Ascending aorta (tissue), 2 donors: ENCODE data around the gene PROB1. TPM values are rescaled to one million over a fixed set of nuclear protein-coding genes. Genes with fewer than 3 reads are reported as not detected.
A peak's percentile ranks its signal among the peaks of the same experiment; 100 is the strongest.

Experiments used
- DNase-seq, 2 donors: peaks; one replicate each; pipeline ENCODE4 v3.0.0-alpha.2; 2019; ENCODE audit warnings: low spot score in 2 of 2
- H3K27ac ChIP-seq, 2 donors: fragments of 200-600 bp; sonication (generic); one replicate each; pipeline ENCODE4 v1.5.1; 2016 to 2017; ENCODE audit warnings: mild to moderate bottlenecking in 1 of 2
- H3K27me3 ChIP-seq: fragments of 200-600 bp; sonication (generic); one replicate; pipeline ENCODE4 v1.5.1; 2017
- H3K36me3 ChIP-seq, 2 donors: fragments of 200-600 bp; sonication (generic); one replicate each; pipeline ENCODE4 v1.5.1; 2016
- H3K4me1 ChIP-seq, 2 donors: fragments of 200-600 bp; sonication (generic); one replicate each; pipeline ENCODE4 v1.5.1; 2016 to 2017; ENCODE audit warnings: mild to moderate bottlenecking in 1 of 2
- H3K4me3 ChIP-seq, 2 donors: fragments of 200-600 bp; sonication (generic); one replicate each; pipeline ENCODE4 v1.5.1; 2016 to 2017; ENCODE audit warnings: mild to moderate bottlenecking in 1 of 2
- H3K9me3 ChIP-seq, 2 donors: fragments of 200-600 bp; sonication (generic); one replicate each; pipeline ENCODE4 v1.5.1; 2016
- intact Hi-C: fragments of 100-400 bp; cut with DNase I; formaldehyde crosslinking; loops from one replicate; pipeline ENCODE4 v1.15.1; 2023
- total RNA-seq: library from RNA; depleted of rRNA; stranded (reverse); fragments of >200 nt; gene quantifications from one replicate; pipeline ENCODE4 v1.1.0, GENCODE V29; 2016
- TF ChIP-seq, protein P1 (sequence below), 3 experiments: fragments of 200-600 bp in 2 of 3; fragments of 450-650 bp in 1 of 3; sonication (generic) in 2 of 3; IDR thresholded peaks; one replicate each; pipeline ENCODE4 v1.5.1; 2016 to 2019; ENCODE audit warnings: antibody characterized with exemption in 3 of 3, mild to moderate bottlenecking in 1 of 3, moderate library complexity in 1 of 3

The PROB1 gene
- total RNA-seq, 1 donor from 2014 or later = 4.3 TPM

DNA sequence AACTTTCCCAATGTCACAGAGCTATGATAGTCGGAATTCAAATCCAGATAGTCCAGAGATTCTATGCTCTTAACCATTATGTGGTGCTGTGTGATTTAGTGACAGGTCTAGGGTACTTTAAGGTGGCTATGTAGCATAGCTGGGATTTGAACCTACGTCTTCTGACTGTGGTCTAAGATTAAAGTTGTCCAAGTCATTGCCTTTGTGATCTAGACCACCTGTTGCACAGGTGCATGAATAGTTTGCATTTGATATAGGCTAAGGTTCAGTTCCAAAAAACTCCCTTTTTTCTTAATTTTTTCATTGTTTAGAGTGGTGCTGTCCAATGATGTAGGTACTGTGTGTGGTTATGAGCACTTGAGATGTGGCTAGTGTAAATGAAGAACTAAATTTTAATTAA lies 50.7 kb downstream of the PROB1 start:
- DNase-seq = no peak
- H3K27ac ChIP-seq = no peak overlapping the region
- peaks cover 7 to 19% of the 10 kb centered on the region in 2 donors for H3K4me1 ChIP-seq
- H3K27me3 ChIP-seq = no peaks in the 10 kb centered on the region
- TF ChIP-seq, protein P1, sequence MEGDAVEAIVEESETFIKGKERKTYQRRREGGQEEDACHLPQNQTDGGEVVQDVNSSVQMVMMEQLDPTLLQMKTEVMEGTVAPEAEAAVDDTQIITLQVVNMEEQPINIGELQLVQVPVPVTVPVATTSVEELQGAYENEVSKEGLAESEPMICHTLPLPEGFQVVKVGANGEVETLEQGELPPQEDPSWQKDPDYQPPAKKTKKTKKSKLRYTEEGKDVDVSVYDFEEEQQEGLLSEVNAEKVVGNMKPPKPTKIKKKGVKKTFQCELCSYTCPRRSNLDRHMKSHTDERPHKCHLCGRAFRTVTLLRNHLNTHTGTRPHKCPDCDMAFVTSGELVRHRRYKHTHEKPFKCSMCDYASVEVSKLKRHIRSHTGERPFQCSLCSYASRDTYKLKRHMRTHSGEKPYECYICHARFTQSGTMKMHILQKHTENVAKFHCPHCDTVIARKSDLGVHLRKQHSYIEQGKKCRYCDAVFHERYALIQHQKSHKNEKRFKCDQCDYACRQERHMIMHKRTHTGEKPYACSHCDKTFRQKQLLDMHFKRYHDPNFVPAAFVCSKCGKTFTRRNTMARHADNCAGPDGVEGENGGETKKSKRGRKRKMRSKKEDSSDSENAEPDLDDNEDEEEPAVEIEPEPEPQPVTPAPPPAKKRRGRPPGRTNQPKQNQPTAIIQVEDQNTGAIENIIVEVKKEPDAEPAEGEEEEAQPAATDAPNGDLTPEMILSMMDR (IDR thresholded peaks at IDR 0.05) = no peak
- H3K4me3 ChIP-seq = no peak overlapping the region
- intact Hi-C loops = loop anchor here (5.0 kb wide), 2 partner anchors 58 to 72 kb away; partner anchors contain the start of gene SPATA24
- H3K36me3 ChIP-seq = peaks cover 0 to 3% of the 10 kb centered on the region in 2 donors
- no peaks in the 10 kb centered on the region for H3K9me3 ChIP-seq

DNA sequence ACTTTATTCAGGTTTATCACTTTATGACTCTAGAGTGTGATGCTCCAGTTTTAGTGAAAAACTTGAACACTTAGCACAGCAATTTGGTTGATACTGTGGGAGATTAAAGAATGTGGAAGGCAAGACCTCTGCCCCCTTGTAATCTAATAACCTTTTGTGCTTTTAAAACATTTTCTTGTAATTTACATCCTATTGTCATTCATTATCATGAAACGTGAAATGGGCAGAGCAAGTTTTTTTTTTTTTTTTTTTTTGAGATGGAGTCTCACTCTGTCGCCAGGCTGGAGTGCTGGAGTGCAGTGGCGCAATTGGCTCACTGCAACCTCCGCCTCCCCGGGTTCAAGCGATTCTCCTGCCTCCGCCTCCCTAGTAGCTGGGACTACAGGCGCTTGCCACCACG lies 51.4 kb downstream of the PROB1 start:
- no peak for DNase-seq
- intact Hi-C loops = loop anchor here (2.0 to 5.0 kb wide), 3 partner anchors 59 to 769 kb away; partner anchors contain the start of genes HSPA9 and SPATA24
- TF ChIP-seq, protein P1 (IDR thresholded peaks at IDR 0.05) = no peak
- peaks cover 0 to 3% of the 10 kb centered on the region in 2 donors for H3K36me3 ChIP-seq
- no peaks in the 10 kb centered on the region for H3K27me3 ChIP-seq
- H3K27ac ChIP-seq = peak overlapping the region in 1 of 2 donors; percentile 99
- no peaks in the 10 kb centered on the region for H3K9me3 ChIP-seq
- H3K4me1 ChIP-seq = peaks cover 5 to 19% of the 10 kb centered on the region in 2 donors
- peak overlapping the region; percentile 71 to 97 for H3K4me3 ChIP-seq

DNA sequence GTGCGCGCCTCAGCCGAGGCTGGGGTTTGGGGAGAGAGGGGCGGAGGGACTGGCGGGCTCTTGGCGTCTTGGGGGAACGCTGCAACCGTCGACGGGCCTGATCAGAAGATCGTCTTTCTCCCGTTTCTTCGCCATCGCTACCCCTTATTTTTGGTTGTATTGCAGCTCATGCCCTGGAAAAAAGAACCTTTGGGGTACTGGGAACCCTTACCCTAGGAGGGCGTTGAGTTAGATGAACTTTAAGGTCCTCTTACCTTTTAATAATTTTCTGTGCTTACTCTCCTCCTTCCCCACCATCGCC lies 52.5 kb downstream of the PROB1 start:
- DNase-seq = no peak
- TF ChIP-seq, protein P1 (IDR thresholded peaks at IDR 0.05) = no peak
- H3K4me1 ChIP-seq = peaks cover 5 to 19% of the 10 kb centered on the region in 2 donors
- peak overlapping the region; percentile 90 to 99 for H3K27ac ChIP-seq
- no peaks in the 10 kb centered on the region for H3K9me3 ChIP-seq
- peak overlapping the region; percentile 71 to 97 for H3K4me3 ChIP-seq
- intact Hi-C loops = loop anchor here (2.0 to 5.0 kb wide), 3 partner anchors 60 to 768 kb away; partner anchors contain the start of genes HSPA9 and SPATA24
- no peaks in the 10 kb centered on the region for H3K27me3 ChIP-seq
- peaks cover 0 to 1% of the 10 kb centered on the region in 2 donors for H3K36me3 ChIP-seq

DNA sequence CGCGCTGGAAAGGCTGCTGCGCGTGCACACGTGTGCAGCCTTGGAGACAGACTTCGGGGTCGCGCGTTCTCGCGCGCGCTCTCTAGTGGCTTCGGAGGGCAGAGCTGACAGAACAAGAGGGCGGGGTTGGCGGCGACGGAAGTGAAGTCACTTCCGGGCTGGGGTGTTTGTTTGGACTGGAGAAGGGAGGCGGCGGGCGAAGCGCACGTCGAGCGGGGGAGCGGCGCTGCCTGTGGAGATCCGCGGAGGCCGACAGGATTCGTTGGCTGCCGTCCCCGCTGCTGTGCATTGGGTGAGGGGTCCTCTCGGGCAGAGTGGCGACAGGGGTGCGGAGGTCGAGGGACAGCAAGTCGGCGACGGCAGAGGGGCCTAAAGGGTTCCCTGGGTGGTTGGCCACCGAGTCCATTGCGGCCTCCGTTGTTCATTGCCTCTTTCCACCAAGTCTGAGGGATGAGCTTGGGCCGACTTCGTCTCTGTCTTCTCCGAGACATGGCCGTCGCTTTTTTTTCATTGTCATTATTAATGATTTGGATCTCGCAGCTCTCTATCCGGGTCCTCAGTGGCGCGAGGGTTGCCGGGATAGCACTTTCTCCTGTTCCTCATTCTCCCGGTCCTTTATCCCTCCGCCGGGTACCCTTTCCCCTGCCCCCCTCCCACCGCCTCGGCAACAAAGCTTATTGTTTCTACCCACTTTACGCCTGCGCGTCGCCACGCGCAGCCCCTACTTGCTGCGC lies 53.0 kb downstream of the PROB1 start, which contains the start of gene PAIP2:
PAIP2 (plus strand) TSS at position 166 of the 734 bp plus-strand sequence. CDS start 21,931 bp downstream, outside the sequence.
- H3K27me3 ChIP-seq = no peaks in the 10 kb centered on the region
- peak within 1 kb of the TSS; percentile 71 to 97 for H3K4me3 ChIP-seq
- H3K9me3 ChIP-seq = no peaks in the 10 kb centered on the region
- TF ChIP-seq, protein P1 (IDR thresholded peaks at IDR 0.05) = peak; percentile 78 to 85 (median 84)
- peak within 1 kb of the TSS; percentile 90 to 99 for H3K27ac ChIP-seq
- DNase-seq = peak; percentile 88 to 99
- peaks cover 5 to 19% of the 10 kb centered on the region in 2 donors for H3K4me1 ChIP-seq
- intact Hi-C loops = loop anchor here (1.0 to 5.0 kb wide), 4 partner anchors 48 to 767 kb away; partner anchors contain the start of genes HSPA9 and SPATA24
- no peaks in the 10 kb centered on the region for H3K36me3 ChIP-seq

DNA sequence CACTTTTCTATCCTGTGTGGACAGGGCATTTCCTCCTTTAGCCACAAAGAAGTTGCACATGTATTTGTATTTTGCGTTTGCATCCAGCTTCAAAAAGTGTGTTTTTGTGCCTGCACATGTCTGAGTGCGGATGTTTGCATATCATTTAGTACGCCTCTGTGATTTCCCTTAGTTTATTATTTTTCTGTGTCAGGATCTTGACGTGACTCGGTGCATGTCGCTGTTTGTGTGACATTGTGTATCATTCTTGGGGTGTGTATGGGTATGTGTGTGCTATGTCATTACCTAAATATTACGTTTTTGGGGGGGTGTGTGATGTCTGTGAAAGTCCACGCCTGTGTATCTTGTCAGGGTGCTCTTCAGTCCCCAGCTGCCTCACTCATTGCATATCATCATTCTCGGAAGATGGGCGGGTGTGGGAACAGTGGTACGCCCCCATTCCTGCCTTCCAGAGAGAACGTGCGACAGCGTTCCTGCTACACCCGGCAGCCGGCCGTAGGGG lies 53.7 kb downstream of the PROB1 start:
- TF ChIP-seq, protein P1 (IDR thresholded peaks at IDR 0.05) = no peak
- Histone ChIP-seq H3K27me3 (no peaks in the 10 kb centered on the region), H3K36me3 (no peaks in the 10 kb centered on the region), H3K9me3 (no peaks in the 10 kb centered on the region), H3K4me3 (peak overlapping the region; percentile 71 to 97), H3K4me1 (peaks cover 5 to 19% of the 10 kb centered on the region in 2 donors), H3K27ac (no peak overlapping the region)
- intact Hi-C loops = loop anchor here (1.0 to 5.0 kb wide), 3 partner anchors 47 to 69 kb away; partner anchors contain the start of gene SPATA24
- no peak for DNase-seq

Other genes with a start within 250 kb of the PROB1 start
- gene SIL1, start 196.7 kb downstream of the PROB1 start, total RNA-seq = 53.4 TPM
- gene MATR3, start 101.4 kb downstream of the PROB1 start, total RNA-seq = 58.8 TPM
- 27.6 TPM for gene PAIP2, start 53.2 kb downstream of the PROB1 start, total RNA-seq
- not detected for gene SLC23A1, start 11.8 kb downstream of the PROB1 start, total RNA-seq
- 8.0 TPM for gene MZB1, start 5.2 kb downstream of the PROB1 start, total RNA-seq
- gene SPATA24, start 9.0 kb upstream of the PROB1 start, total RNA-seq = not detected
- gene DNAJC18, start 44.4 kb upstream of the PROB1 start, total RNA-seq = 8.4 TPM
- 51.6 TPM for gene ECSCR, start 67.6 kb upstream of the PROB1 start, total RNA-seq
- gene SMIM33, start 75.9 kb upstream of the PROB1 start, total RNA-seq = not detected
- gene STING1, start 87.7 kb upstream of the PROB1 start, total RNA-seq = 179 TPM
- gene UBE2D2, start 166.2 kb upstream of the PROB1 start, total RNA-seq = 65.9 TPM